Brain microvascular endothelial cell (primary cell): ENCODE data around the gene TMEM130.

Experiments
- DNase-seq: peaks from one replicate; pipeline ENCODE4 v3.0.0-alpha.2; 2020
- H3K27ac ChIP-seq: fragments of 250-450 bp; sonication (Bioruptor Pico); 2 replicates; pipeline ENCODE4 v1.5.1; 2020; ENCODE audit warnings: mild to moderate bottlenecking, moderate library complexity
- H3K27me3 ChIP-seq: fragments of 250-450 bp; sonication (Bioruptor Pico); replicated peaks from 2 replicates; pipeline ENCODE4 v1.5.1; 2020; ENCODE audit warnings: mild to moderate bottlenecking
- H3K36me3 ChIP-seq: fragments of 250-450 bp; sonication (Bioruptor Pico); replicated peaks from 2 replicates; pipeline ENCODE4 v1.5.1; 2020; ENCODE audit warnings: mild to moderate bottlenecking
- H3K4me3 ChIP-seq: 2 replicates; pipeline ENCODE4 v1.5.1; 2011; ENCODE audit warnings: low read depth, mild to moderate bottlenecking, control low read depth, low read length, moderate library complexity
- CTCF ChIP-seq: IDR thresholded peaks from 2 replicates; pipeline ENCODE4 v1.5.1; 2011; ENCODE audit warnings: low read depth, mild to moderate bottlenecking, moderate library complexity, low read length, control low read depth, inconsistent platforms; ENCODE audit errors: missing control alignments
- in situ Hi-C: cut with HindIII; loops from 2 replicates; pipeline ENCODE4 v1.10.0; 2017; ENCODE audit warnings: low sequenced_read_pairs, low pct_ligation_motif_present

TMEM130 gene

GRCh38 chr7:98869597-98870120, at the start of gene TMEM130:
TSS of gene TMEM130 (minus strand) at chr7:98870014. CDS start at chr7:98869861, 153 bp downstream.
- in situ Hi-C loops, result loop anchor here (25.0 kb wide), 1 partner anchor 582 kb away; the partner anchor contains the start of gene BRI3
- Histone ChIP-seq H3K27me3 (peaks cover 23% of the 10 kb centered on the region), H3K4me3 (peak within 1 kb of the TSS; percentile 48), H3K36me3 (no peaks in the 10 kb centered on the region), H3K27ac (no peak within 1 kb of the TSS)
- no peak for TF ChIP-seq CTCF
- DNase-seq, result no peak

- in situ Hi-C loops, result no loop called here
- no peak for TF ChIP-seq CTCF
- no peak overlapping the region for H3K27ac ChIP-seq
- no peak for DNase-seq
- H3K27me3 ChIP-seq, result no peaks in the 10 kb centered on the region
- peaks cover 61% of the 10 kb centered on the region for H3K36me3 ChIP-seq
- H3K4me3 ChIP-seq, result no peak overlapping the region
These were observed 47.5 kb upstream of the TMEM130 start for GRCh38 chr7:98917331-98917730.

GRCh38 chr7:98913612-98914011, 43.8 kb upstream of the TMEM130 start:
- no peak for TF ChIP-seq CTCF

GRCh38 chr7:98913026-98913425, 43.2 kb upstream of the TMEM130 start:
- in situ Hi-C loops, result no loop called here
- no peak for TF ChIP-seq CTCF
- no peak for DNase-seq
- peaks cover 68% of the 10 kb centered on the region for H3K36me3 ChIP-seq
- H3K27ac ChIP-seq, result no peak overlapping the region
- H3K27me3 ChIP-seq, result no peaks in the 10 kb centered on the region
- H3K4me3 ChIP-seq, result no peak overlapping the region

More at GRCh38 chr7:98913612-98914011, 43.8 kb upstream of the TMEM130 start:
- in situ Hi-C loops, result no loop called here
- Histone ChIP-seq H3K36me3 (peaks cover 68% of the 10 kb centered on the region), H3K27me3 (no peaks in the 10 kb centered on the region), H3K4me3 (no peak overlapping the region), H3K27ac (no peak overlapping the region)
- DNase-seq, result no peak

GRCh38 chr7:98911916-98912315, 42.1 kb upstream of the TMEM130 start:
- H3K36me3 ChIP-seq, result peaks cover 62% of the 10 kb centered on the region
- no peaks in the 10 kb centered on the region for H3K27me3 ChIP-seq
- no peak for TF ChIP-seq CTCF
- no peak overlapping the region for H3K4me3 ChIP-seq
- in situ Hi-C loops, result no loop called here
- H3K27ac ChIP-seq, result no peak overlapping the region
- DNase-seq, result no peak

GRCh38 chr7:98910427-98910826, 40.6 kb upstream of the TMEM130 start:
- Histone ChIP-seq H3K4me3 (no peak overlapping the region), H3K27ac (no peak overlapping the region), H3K27me3 (no peaks in the 10 kb centered on the region), H3K36me3 (peaks cover 59% of the 10 kb centered on the region)
- TF ChIP-seq CTCF, result no peak
- in situ Hi-C loops, result no loop called here
- DNase-seq, result no peak
